GM21367 (cell line): ENCODE data around the gene KCNA2.

Source experiments
- ATAC-seq: cut with Tn5 transposase; IDR thresholded peaks from one replicate; pipeline ENCODE4 v1.9.1; 2021; ENCODE audit not compliant: unreplicated experiment

KCNA2 gene

GRCh38 chr1:110630839-110631663 lies 24.9 kb upstream of the KCNA2 start:
- ATAC-seq = peak; percentile 38

- no peak for ATAC-seq
Measured at GRCh38 chr1:110628323-110629105, 22.4 kb upstream of the KCNA2 start.

GRCh38 chr1:110627764-110628163 lies 21.6 kb upstream of the KCNA2 start:
- no peak for ATAC-seq

GRCh38 chr1:110626889-110627288 lies 20.7 kb upstream of the KCNA2 start:
- ATAC-seq = no peak

GRCh38 chr1:110620686-110621085 lies 14.5 kb upstream of the KCNA2 start:
- no peak for ATAC-seq

- no peak for ATAC-seq
Measured at GRCh38 chr1:110620250-110620615, 14.1 kb upstream of the KCNA2 start.

GRCh38 chr1:110619412-110620249 lies 13.5 kb upstream of the KCNA2 start:
- ATAC-seq = peak; percentile 68

GRCh38 chr1:110618668-110619067 lies 12.5 kb upstream of the KCNA2 start:
- no peak for ATAC-seq

- no peak for ATAC-seq
Measured at GRCh38 chr1:110617589-110617988, 11.4 kb upstream of the KCNA2 start.

GRCh38 chr1:110617116-110617515 lies 11.0 kb upstream of the KCNA2 start:
- ATAC-seq = no peak

- ATAC-seq = no peak
Measured at GRCh38 chr1:110616587-110616986, 10.4 kb upstream of the KCNA2 start.

GRCh38 chr1:110615548-110616130 lies 9.5 kb upstream of the KCNA2 start:
- ATAC-seq = no peak

GRCh38 chr1:110612060-110612745 lies 6.0 kb upstream of the KCNA2 start:
- no peak for ATAC-seq

GRCh38 chr1:110610696-110611286 lies 4.6 kb upstream of the KCNA2 start:
- no peak for ATAC-seq

GRCh38 chr1:110610084-110610483 lies 3.9 kb upstream of the KCNA2 start:
- no peak for ATAC-seq

- ATAC-seq = no peak
Measured at GRCh38 chr1:110608247-110608646, 2.1 kb upstream of the KCNA2 start.

GRCh38 chr1:110607536-110608230 lies 1.5 kb upstream of the KCNA2 start:
- no peak for ATAC-seq

- no peak for ATAC-seq
Measured at GRCh38 chr1:110606657-110607535, 738 bp upstream of the KCNA2 start.
